H1 (cell line): ENCODE results near the gene REELD1. TPM values are rescaled to one million over a fixed set of nuclear protein-coding genes. Genes with fewer than 3 reads are reported as not detected.

ENCODE experiments used
- CTCF ChIA-PET: fragments of 300-600 bp; sonication (Branson Sonifier 250); formaldehyde crosslinking; loops from one replicate; lab custom pipeline; 2021; ENCODE audit not compliant: partially characterized antibody; lab: Charles Lee
- POLR2A ChIA-PET: fragments of 300-600 bp; sonication (Branson Sonifier 250); formaldehyde crosslinking; loops from one replicate; lab custom pipeline; 2021; ENCODE audit warnings: inconsistent platforms; ENCODE audit not compliant: partially characterized antibody; lab: Charles Lee
- DNase-seq, 2 experiments: peaks; one replicate each; pipeline versions ENCODE4 v3.0.0 to v3.0.0-alpha.2; 2010 to 2022; ENCODE audit warnings: low spot score in 2 of 2, low read depth in 1 of 2, mixed read lengths in 1 of 2
- FAIRE-seq: peaks from 2 replicates; lab custom pipeline; 2011; peaks lifted over from hg19 to GRCh38; lab: Jason Lieb, UNC
- H2AFZ ChIP-seq: 2 replicates; pipeline ENCODE4 v1.8.1; 2012; ENCODE audit warnings: low read length, inconsistent platforms
- H2AK5ac ChIP-seq: 2 replicates; pipeline ENCODE4 v1.6.1; 2013; ENCODE audit warnings: low read depth, low read length
- H2BK120ac ChIP-seq: replicated peaks from 2 replicates; pipeline ENCODE3; 2013; ENCODE audit warnings: low read depth, low read length, inconsistent platforms
- H2BK12ac ChIP-seq: 2 replicates; pipeline ENCODE4 v1.6.1; 2013; ENCODE audit warnings: low read depth, low read length
- H2BK15ac ChIP-seq: 2 replicates; pipeline ENCODE4 v1.6.1; 2013; ENCODE audit warnings: low read length
- H2BK20ac ChIP-seq: 2 replicates; pipeline ENCODE4 v1.6.1; 2013; ENCODE audit warnings: low read length
- H2BK5ac ChIP-seq: 2 replicates; pipeline ENCODE4 v1.6.1; 2013; ENCODE audit warnings: low read depth, low read length
- H3K14ac ChIP-seq: 2 replicates; pipeline ENCODE4 v1.6.1; 2013; ENCODE audit warnings: inconsistent platforms; ENCODE audit not compliant: insufficient read length
- H3K18ac ChIP-seq: 2 replicates; pipeline ENCODE4 v1.6.1; 2013; ENCODE audit warnings: low read length; ENCODE audit errors: extremely low read depth
- H3K23ac ChIP-seq: 2 replicates; pipeline ENCODE4 v1.6.1; 2013; ENCODE audit warnings: inconsistent platforms; ENCODE audit not compliant: insufficient read length
- H3K23me2 ChIP-seq: 2 replicates; pipeline ENCODE4 v1.6.1; 2013; ENCODE audit warnings: low read depth, low read length
- H3K27ac ChIP-seq: 2 replicates; pipeline ENCODE4 v1.6.1; 2011; ENCODE audit warnings: low read depth, low read length, inconsistent platforms
- H3K27me3 ChIP-seq, 4 experiments: replicated peaks in 1 of 4; 1 replicate in 1 of 4; 2 replicates in 3 of 4; pipeline versions ENCODE4 v1.6.1 to v1.8.1; 2011 to 2013; ENCODE audit warnings: low read length in 3 of 4, mild to moderate bottlenecking in 3 of 4, inconsistent platforms in 2 of 4, mixed read lengths in 2 of 4, moderate library complexity in 1 of 4; ENCODE audit not compliant: control insufficient read depth in 3 of 4, insufficient read depth in 3 of 4; ENCODE audit errors: extremely low read depth in 1 of 4
- H3K36me3 ChIP-seq, 4 experiments: 2 replicates each; pipeline versions ENCODE4 v1.6.1 to v1.8.1; 2011 to 2013; ENCODE audit warnings: mild to moderate bottlenecking in 4 of 4, low read length in 3 of 4, moderate library complexity in 2 of 4, control low read depth in 1 of 4, inconsistent platforms in 1 of 4; ENCODE audit not compliant: insufficient read depth in 4 of 4, control insufficient read depth in 2 of 4
- H3K4ac ChIP-seq: replicated peaks from 2 replicates; pipeline ENCODE3; 2013; ENCODE audit warnings: low read length, low read depth, mixed read lengths, inconsistent platforms; ENCODE audit not compliant: insufficient read length
- H3K4me1 ChIP-seq, 4 experiments: replicated peaks in 1 of 4; 1 replicate in 1 of 4; 2 replicates in 3 of 4; pipeline versions ENCODE4 v1.6.1 to v1.8.1; 2011 to 2013; ENCODE audit warnings: low read length in 3 of 4, inconsistent platforms in 2 of 4, mixed read lengths in 1 of 4; ENCODE audit not compliant: insufficient read depth in 4 of 4, control insufficient read depth in 3 of 4
- H3K4me2 ChIP-seq, 2 experiments: 2 replicates each; pipeline versions ENCODE4 v1.6.1 to v1.8.1; 2011 to 2013; ENCODE audit warnings: low read depth in 2 of 2, low read length in 2 of 2, control low read depth in 1 of 2, inconsistent platforms in 1 of 2, mild to moderate bottlenecking in 1 of 2; ENCODE audit not compliant: insufficient read depth in 1 of 2
- H3K4me3 ChIP-seq, 4 experiments: fragments of 200-600, 300-600 bp in 1 of 4; sonication (generic), shearing (Covaris generic), sonication (Bioruptor Twin) in 1 of 4; 2 replicates each; pipeline versions ENCODE4 v1.5.1 to v1.8.1; 2011 to 2016; ENCODE audit warnings: low read length in 4 of 4, low read depth in 3 of 4, control low read depth in 2 of 4, inconsistent platforms in 2 of 4, mild to moderate bottlenecking in 2 of 4, mixed read lengths in 1 of 4, moderate library complexity in 1 of 4; ENCODE audit not compliant: insufficient read depth in 2 of 4; ENCODE audit errors: extremely low read depth in 1 of 4
- H3K56ac ChIP-seq: replicated peaks from 2 replicates; pipeline ENCODE3; 2013; ENCODE audit warnings: low read depth, mild to moderate bottlenecking, mixed read lengths, low read length, inconsistent platforms; ENCODE audit not compliant: insufficient read length
- H3K79me1 ChIP-seq: 2 replicates; pipeline ENCODE4 v1.6.1; 2013; ENCODE audit warnings: low read depth, low read length, control low read depth
- H3K79me2 ChIP-seq, 2 experiments: 2 replicates each; pipeline versions ENCODE4 v1.6.1 to v1.8.1; 2012 to 2013; ENCODE audit warnings: low read length in 2 of 2, mild to moderate bottlenecking in 2 of 2, inconsistent platforms in 1 of 2; ENCODE audit not compliant: insufficient read depth in 2 of 2, control insufficient read depth in 1 of 2
- H3K9ac ChIP-seq, 4 experiments: replicated peaks in 1 of 4; 1 replicate in 1 of 4; 2 replicates in 3 of 4; pipeline versions ENCODE4 v1.6.1 to v1.8.1; 2011 to 2013; ENCODE audit warnings: low read depth in 3 of 4, low read length in 3 of 4, control low read depth in 2 of 4, mild to moderate bottlenecking in 2 of 4, moderate library complexity in 2 of 4, inconsistent platforms in 1 of 4; ENCODE audit errors: extremely low read depth in 1 of 4
- H3K9me3 ChIP-seq, 2 experiments: 2 replicates each; pipeline versions ENCODE4 v1.6.1 to v1.8.1; 2012 to 2013; ENCODE audit warnings: mild to moderate bottlenecking in 2 of 2, moderate library complexity in 2 of 2, control low read depth in 1 of 2, inconsistent platforms in 1 of 2, low read depth in 1 of 2, low read length in 1 of 2, mixed read lengths in 1 of 2; ENCODE audit not compliant: insufficient read depth in 2 of 2
- H4K20me1 ChIP-seq, 2 experiments: replicated peaks in 1 of 2; 2 replicates each; pipeline versions ENCODE3 to v1.8.1; 2011 to 2013; ENCODE audit warnings: inconsistent platforms in 2 of 2, low read length in 2 of 2, mild to moderate bottlenecking in 1 of 2; ENCODE audit not compliant: insufficient read depth in 2 of 2, control insufficient read depth in 1 of 2
- H4K5ac ChIP-seq: 2 replicates; pipeline ENCODE4 v1.6.1; 2013; ENCODE audit warnings: low read length, low read depth, mixed read lengths, inconsistent platforms; ENCODE audit not compliant: insufficient read length
- H4K8ac ChIP-seq: 2 replicates; pipeline ENCODE4 v1.8.0; 2013; ENCODE audit warnings: mild to moderate bottlenecking, moderate library complexity, low read length, inconsistent platforms; ENCODE audit not compliant: insufficient read depth; ENCODE audit errors: extremely low read depth
- H4K91ac ChIP-seq: replicated peaks from 2 replicates; pipeline ENCODE3; 2013; ENCODE audit warnings: low read length, mixed read lengths, inconsistent platforms; ENCODE audit not compliant: insufficient read length
- EGR1 ChIP-seq: IDR thresholded peaks from 2 replicates; pipeline ENCODE4 v1.6.1; 2011; ENCODE audit warnings: low read depth, low read length, borderline replicate concordance
- EP300 ChIP-seq, 2 experiments: IDR thresholded peaks; 1 replicate in 1 of 2; 2 replicates in 1 of 2; pipeline ENCODE4 v1.6.1; 2011 to 2012; ENCODE audit warnings: low read depth in 2 of 2, low read length in 2 of 2, mild to moderate bottlenecking in 2 of 2, borderline replicate concordance in 1 of 2, inconsistent platforms in 1 of 2, moderate library complexity in 1 of 2
- JUND ChIP-seq: IDR thresholded peaks from 2 replicates; pipeline ENCODE4 v1.6.1; 2011; ENCODE audit warnings: mild to moderate bottlenecking, improper control_type of control experiment, low read length
- SIN3A ChIP-seq, 2 experiments: IDR thresholded peaks in 1 of 2; conservative IDR thresholded peaks in 1 of 2; 2 replicates each; pipeline ENCODE4 v1.6.1; 2011 to 2012; ENCODE audit warnings: low read length in 2 of 2, improper control_type of control experiment in 1 of 2, low read depth in 1 of 2, mild to moderate bottlenecking in 1 of 2
- TEAD4 ChIP-seq: IDR thresholded peaks from 2 replicates; pipeline ENCODE4 v1.6.1; 2012; ENCODE audit warnings: low read depth, low read length, inconsistent platforms, mixed read lengths
- WGBS, 2 experiments: shearing (Covaris generic) in 1 of 2; methylation state at CpG; one replicate each; pipeline versions ENCODE4 v1.1.6 to v1.1.7; 2013 to 2015; ENCODE audit warnings: low lambda C conversion rate in 2 of 2, mixed read lengths in 2 of 2, inconsistent platforms in 1 of 2, low coverage in 1 of 2, missing lambda C conversion rate in 1 of 2; ENCODE audit not compliant: insufficient replicate concordance in 2 of 2, insufficient coverage in 1 of 2, insufficient read length in 1 of 2; ENCODE audit errors: extremely low coverage in 1 of 2, missing lambda C conversion rate in 1 of 2; 5-methylcytosine and 5-hydroxymethylcytosine counted together
- polyA plus RNA-seq, 7 experiments: library from polyadenylated mRNA; depleted of rRNA in 3 of 7; stranded (reverse) in 5 of 7; unstranded in 2 of 7; fragments of >200 nt in 5 of 7; fragments of 200-250 nt in 2 of 7; gene quantifications; 1 replicate in 5 of 7; 2 replicates in 1 of 7; 4 replicates in 1 of 7; pipeline versions ENCODE4 v1.2.1 to v1.2.3, GENCODE V29; 2011 to 2013; ENCODE audit warnings: missing spikeins in 2 of 7, mixed read lengths in 2 of 7
- total RNA-seq: library from RNA; stranded (reverse); fragmentation: NEBNext Ultra II Directional; extraction: Animal tissue kit (Norgen Biotek cat#: 25700); gene quantifications from 2 replicates; pipeline ENCODE4 v1.2.1, GENCODE V29; 2021
- TF ChIP-seq, protein P1 (sequence below): IDR thresholded peaks from 2 replicates; pipeline ENCODE4 v1.6.1; 2012; ENCODE audit warnings: low read length, inconsistent platforms

The REELD1 gene
- total and polyA plus RNA-seq, 2 of the 8 experiments (the other 6 are each of a cell fraction or from before 2014, with no cell fraction given), result 0.03 TPM; not detected in 1

DNA sequence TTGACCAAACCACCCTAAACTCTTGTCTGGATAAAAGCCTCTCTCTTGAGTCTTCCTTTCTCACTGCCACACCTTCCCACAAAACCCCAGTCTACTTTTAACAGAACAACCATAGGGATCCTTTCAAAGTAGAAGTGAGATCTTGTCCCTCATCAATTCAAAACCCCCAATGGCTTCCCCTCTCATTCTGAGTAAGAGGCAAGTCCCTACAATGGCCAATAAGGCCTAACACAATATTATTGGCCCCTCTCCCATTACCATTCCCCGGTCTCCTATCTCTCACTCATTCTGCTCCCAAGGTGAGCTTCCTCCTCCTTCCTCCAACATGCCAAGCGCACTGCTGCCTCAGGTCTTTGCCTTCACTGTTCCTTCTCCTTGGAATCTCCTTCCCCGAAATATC, 57.1 kb downstream of the REELD1 start:
- Histone ChIP-seq H2BK5ac (no peak overlapping the region), H4K5ac (no peak overlapping the region), H3K4me3 (no peak overlapping the region), H3K56ac (no peak overlapping the region), H3K23me2 (no peaks in the 10 kb centered on the region), H3K4ac (no peak overlapping the region), H4K91ac (no peak overlapping the region), H2AK5ac (no peak overlapping the region), H3K27ac (no peak overlapping the region), H2BK15ac (no peak overlapping the region), H3K79me2 (no peaks in the 10 kb centered on the region), H3K79me1 (no peaks in the 10 kb centered on the region), H4K8ac (no peak overlapping the region), H3K14ac (no peak overlapping the region), H3K9me3 (no peaks in the 10 kb centered on the region), H3K36me3 (no peaks in the 10 kb centered on the region), H2BK120ac (no peak overlapping the region), H4K20me1 (no peaks in the 10 kb centered on the region), H3K4me2 (no peak overlapping the region), H2AFZ (no peak overlapping the region), H2BK12ac (no peak overlapping the region), H2BK20ac (no peak overlapping the region), H3K18ac (no peak overlapping the region), H3K27me3 (peaks cover 0 to 1% (median 0%) of the 10 kb centered on the region in 4 experiments; a peak in 1 of 7 replicates), H3K23ac (no peak overlapping the region), H3K4me1 (no peaks in the 10 kb centered on the region), H3K9ac (no peak overlapping the region)
- ChIA-PET CTCF (interaction anchor here (1.0 kb wide), 1 partner anchor 20 kb away, joined by 3 read pairs; no protein-coding TSS in a partner anchor), POLR2A (no interaction called here)
- DNase-seq, result no peak
- TF ChIP-seq JUND, result no peak
- no peak for TF ChIP-seq EGR1
- no peak for TF ChIP-seq SIN3A (conservative IDR thresholded peaks at IDR 0.05 in 1 of 2, IDR thresholded peaks at IDR 0.05 in 1 of 2; ENCODE audit: low read depth in 1 of 2, low read length in 2 of 2)
- TF ChIP-seq EP300 (IDR thresholded peaks at IDR 0.05; ENCODE audit: borderline replicate concordance in 1 of 2, low read depth in 2 of 2, low read length in 2 of 2), result no peak
- no peak for TF ChIP-seq TEAD4
- TF ChIP-seq, protein P1, sequence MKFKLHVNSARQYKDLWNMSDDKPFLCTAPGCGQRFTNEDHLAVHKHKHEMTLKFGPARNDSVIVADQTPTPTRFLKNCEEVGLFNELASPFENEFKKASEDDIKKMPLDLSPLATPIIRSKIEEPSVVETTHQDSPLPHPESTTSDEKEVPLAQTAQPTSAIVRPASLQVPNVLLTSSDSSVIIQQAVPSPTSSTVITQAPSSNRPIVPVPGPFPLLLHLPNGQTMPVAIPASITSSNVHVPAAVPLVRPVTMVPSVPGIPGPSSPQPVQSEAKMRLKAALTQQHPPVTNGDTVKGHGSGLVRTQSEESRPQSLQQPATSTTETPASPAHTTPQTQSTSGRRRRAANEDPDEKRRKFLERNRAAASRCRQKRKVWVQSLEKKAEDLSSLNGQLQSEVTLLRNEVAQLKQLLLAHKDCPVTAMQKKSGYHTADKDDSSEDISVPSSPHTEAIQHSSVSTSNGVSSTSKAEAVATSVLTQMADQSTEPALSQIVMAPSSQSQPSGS, result no peak
- no peak for FAIRE-seq
- WGBS, 2 experiments, result 80% methylated on average over 3 of the region's 3 CpGs; no CpG with 5 or more reads in 1 of the 2 experiments
